ENCODE data around the gene VDAC2.
A peak's percentile ranks its signal among the peaks of the same experiment; 100 is the strongest.

The VDAC2 gene

DNA sequence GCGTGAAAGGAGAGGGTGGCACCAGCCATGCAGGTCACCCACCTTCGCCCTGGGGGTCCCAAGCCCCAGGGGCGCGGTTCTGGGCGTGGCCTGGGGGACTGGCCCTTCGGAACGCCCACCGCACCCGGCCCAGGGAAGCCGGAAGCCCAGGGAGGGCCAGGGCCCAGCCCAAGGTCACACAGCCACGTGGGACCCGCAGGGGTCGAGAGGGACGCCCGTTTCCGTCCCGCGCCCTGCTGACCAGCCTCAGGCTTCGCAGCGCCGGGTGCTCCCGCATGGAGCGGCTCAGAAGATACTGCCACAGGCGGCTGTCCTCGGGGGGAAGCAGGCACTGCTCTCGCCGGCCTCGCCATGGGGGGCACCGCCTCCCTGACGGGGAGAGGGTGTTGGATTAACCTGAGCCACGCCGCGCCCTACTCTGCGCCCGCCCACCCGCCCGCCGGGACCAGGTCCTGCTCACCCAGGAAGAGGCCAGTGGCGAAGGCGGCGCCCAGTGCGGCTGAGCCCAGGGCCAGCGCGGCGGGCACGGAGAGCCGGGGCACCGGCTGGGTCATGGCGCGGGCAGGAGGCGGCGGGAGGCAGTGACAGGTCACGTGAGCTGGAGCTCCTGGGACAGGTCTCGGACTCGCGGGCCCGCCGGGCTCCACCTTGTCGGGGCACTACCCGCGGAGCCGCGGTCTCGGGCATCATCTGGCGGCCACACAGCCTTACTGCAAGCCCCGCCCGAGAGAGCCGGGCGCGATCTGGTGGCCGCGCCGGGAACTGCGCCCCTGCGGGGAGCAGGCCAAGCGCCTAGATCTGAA, 25.0 kb downstream of the VDAC2 start, which contains the start of gene COMTD1:
Gene COMTD1 (minus strand): TSS at position 583 of the 803 bp plus-strand sequence. CDS start 29 bp downstream, at position 554.
- ChIA-PET CTCF (interaction anchor here (0.6 to 11.5 kb wide), 40 partner anchors 11 to 1045 kb away, joined by 3 to 302 read pairs (median 4); partner anchors contain the start of genes SAMD8 and VDAC2), POLR2A (interaction anchor here (1.1 to 1.2 kb wide), 3 partner anchors 10 to 40 kb away, joined by 3 to 4 read pairs (median 4); no protein-coding TSS in a partner anchor)
- peak within 1 kb of the TSS; percentile 71 for H3K4me3 ChIP-seq (ENCODE audit: low read depth, low read length)
- no peak for DNase-seq (ENCODE audit: low read depth, low spot score)
- TF ChIP-seq CTCF (IDR thresholded peaks at IDR 0.05; ENCODE audit: insufficient read depth, low read length, missing control alignments), result peak; percentile 100

DNA sequence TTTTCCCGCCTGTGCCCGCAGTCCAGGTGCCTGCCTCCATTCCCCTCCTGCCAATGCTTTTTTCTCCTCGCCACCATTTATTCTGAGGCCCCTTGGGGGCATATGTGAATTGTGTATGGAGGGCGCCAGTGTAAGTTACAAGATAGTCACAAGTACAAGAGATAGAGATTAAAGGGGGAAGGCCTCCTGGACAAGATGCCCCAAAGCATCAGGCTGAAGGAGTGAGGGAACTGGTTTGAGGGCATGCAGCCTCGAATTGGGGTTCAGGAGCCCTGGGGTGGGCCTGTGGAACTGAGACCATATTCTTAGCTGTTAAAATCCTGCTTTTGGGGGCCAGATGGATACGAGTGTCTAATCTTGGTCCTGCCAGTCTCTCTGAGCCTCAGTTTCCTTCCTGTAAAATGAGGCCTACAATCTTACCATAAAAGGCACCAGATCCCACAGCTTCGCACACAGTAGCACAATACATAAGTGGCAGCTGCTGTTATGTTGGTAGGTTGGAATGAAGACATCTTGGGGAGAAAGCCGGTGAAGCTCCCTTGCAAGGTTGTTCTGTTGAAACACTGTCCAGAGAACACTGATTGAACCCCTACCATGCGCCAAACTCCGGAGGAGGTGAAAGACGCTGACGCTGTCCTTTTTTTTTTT, 25.7 kb downstream of the VDAC2 start:
- no peak overlapping the region for H3K4me3 ChIP-seq (ENCODE audit: low read depth, low read length)
- ChIA-PET POLR2A (interaction anchor here (1.2 kb wide), 2 partner anchors 11 to 26 kb away, joined by 3 to 4 read pairs; no protein-coding TSS in a partner anchor), CTCF (interaction anchor here (0.7 to 11.5 kb wide), 35 partner anchors 11 to 993 kb away, joined by 3 to 302 read pairs (median 5); partner anchors contain the start of genes SAMD8 and VDAC2)
- no peak for DNase-seq (ENCODE audit: low read depth, low spot score)
- TF ChIP-seq CTCF (IDR thresholded peaks at IDR 0.05; ENCODE audit: insufficient read depth, low read length, missing control alignments), result no peak

DNA sequence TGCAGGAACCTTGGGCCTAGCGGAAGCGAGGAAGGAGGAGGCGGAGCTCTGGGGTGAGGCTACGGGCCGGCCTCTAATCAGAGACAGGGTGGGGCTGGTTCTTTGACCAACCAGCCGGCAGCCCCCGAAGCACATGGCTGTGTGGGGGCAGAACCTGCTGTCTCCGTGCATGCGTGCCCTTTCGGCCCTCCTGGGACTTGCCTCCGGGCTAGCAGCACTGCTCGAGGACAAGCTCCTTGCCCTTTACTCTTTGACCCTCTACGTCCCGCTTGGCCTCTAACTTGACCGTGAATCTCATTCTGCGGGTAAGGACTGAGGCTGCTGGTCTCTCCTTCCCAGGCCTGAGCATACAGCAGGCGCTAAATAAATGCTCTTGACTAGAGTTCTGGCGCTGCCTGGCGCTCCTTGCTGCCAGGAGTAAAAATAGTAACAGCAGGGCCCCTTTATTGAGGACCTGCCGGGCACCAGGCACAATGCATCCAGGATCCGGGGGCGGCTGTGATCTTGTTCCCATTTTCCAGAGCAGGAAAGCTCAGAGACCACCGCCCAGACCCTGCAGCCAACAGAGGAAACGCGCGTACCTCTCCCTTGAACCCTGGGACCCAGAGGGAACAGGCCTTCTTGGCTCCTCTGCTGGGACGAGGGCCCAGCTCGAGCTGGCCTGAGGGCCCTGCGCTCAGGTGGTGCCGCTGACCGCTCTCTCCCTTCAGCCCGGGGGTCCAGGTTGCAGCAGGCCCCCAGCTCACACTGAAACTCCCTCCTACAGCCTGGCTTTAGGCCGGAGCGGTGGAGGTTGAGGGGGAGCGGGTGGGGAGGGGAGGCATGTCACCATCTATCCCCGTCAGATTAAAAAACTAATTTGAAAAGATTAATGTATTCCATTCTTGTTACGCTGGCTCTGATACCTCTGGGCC, 27.8 kb downstream of the VDAC2 start:
- DNase-seq (ENCODE audit: low read depth, low spot score), result no peak
- ChIA-PET POLR2A (no interaction called here), CTCF (interaction anchor here (0.6 to 11.5 kb wide), 9 partner anchors 8 to 995 kb away, joined by 3 to 302 read pairs (median 27); partner anchors contain the start of gene SAMD8)
- no peak overlapping the region for H3K4me3 ChIP-seq (ENCODE audit: low read depth, low read length)
- TF ChIP-seq CTCF (IDR thresholded peaks at IDR 0.05; ENCODE audit: insufficient read depth, low read length, missing control alignments), result no peak

DNA sequence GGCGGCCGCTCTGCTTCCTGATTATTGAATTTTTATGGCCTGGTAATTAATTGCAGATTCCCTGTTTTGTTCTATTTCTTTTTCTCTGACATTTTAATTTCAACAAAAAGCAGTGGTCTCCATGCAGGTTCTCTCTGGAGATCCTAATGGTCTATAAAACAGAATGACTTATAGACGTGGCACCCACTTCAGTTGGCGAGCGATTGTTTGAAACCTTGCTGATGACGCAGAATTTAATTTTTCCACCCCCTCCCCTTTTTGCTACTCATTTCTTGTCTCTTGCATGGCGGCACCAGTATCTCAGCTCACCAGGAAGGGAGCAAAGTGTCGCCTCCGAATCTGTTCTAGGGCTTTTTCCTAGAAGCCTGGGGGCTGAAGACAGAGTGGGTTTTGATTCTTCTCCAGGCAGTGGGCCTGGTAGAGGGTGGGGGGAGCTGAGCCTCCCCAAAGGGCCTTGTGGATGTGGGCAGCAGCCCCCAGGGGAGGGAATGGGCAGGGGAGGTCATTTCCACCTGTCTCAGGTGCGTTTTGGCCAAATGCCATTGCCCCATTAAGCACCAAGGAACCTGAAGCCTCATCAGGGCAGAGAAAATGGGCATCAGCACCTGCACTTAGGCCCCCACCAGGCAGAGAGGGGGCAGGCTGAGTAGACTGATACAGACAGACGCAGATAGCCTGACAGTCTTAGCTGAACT, 28.6 kb downstream of the VDAC2 start:
- CTCF ChIA-PET, result interaction anchor here (1.0 to 11.5 kb wide), 5 partner anchors 8 to 995 kb away, joined by 3 to 302 read pairs (median 56); partner anchors contain the start of gene SAMD8
- POLR2A ChIA-PET, result no interaction called here
- no peak overlapping the region for H3K4me3 ChIP-seq (ENCODE audit: low read depth, low read length)
- TF ChIP-seq CTCF (IDR thresholded peaks at IDR 0.05; ENCODE audit: insufficient read depth, low read length, missing control alignments), result no peak
- DNase-seq (ENCODE audit: low read depth, low spot score), result no peak

GRCh38 chr10:75240329-75241076, 29.9 kb downstream of the VDAC2 start:
- DNase-seq (ENCODE audit: low read depth, low spot score), result no peak
- POLR2A ChIA-PET, result no interaction called here
- TF ChIP-seq CTCF (IDR thresholded peaks at IDR 0.05; ENCODE audit: insufficient read depth, low read length, missing control alignments), result no peak
- CTCF ChIA-PET, result interaction anchor here (0.8 to 2.2 kb wide), 3 partner anchors 155 to 997 kb away, joined by 3 to 8 read pairs (median 3); no protein-coding TSS in a partner anchor
- no peak overlapping the region for H3K4me3 ChIP-seq (ENCODE audit: low read depth, low read length)
